ENCODE results near the gene EDNRA. TPM values are rescaled to one million over a fixed set of nuclear protein-coding genes. Genes with fewer than 3 reads are reported as not detected.

The EDNRA gene
- total RNA-seq, 1 experiment from 2014 or later = not detected

- intact Hi-C loops (cut with micrococcal nuclease) = no loop called here
- POLR2A ChIA-PET = no interaction called here
- no peaks in the 10 kb centered on the region for H3K9me3 Mint-ChIP-seq (ENCODE audit: unreplicated experiment)
- H3K27ac Mint-ChIP-seq (ENCODE audit: low read depth, unreplicated experiment) = no peak overlapping the region
- no peak overlapping the region for H3K4me3 Mint-ChIP-seq (ENCODE audit: unreplicated experiment)
- CTCF ChIA-PET = interaction anchor here (0.8 to 1.3 kb wide), 3 partner anchors 52 to 77 kb away, joined by 3 to 4 read pairs (median 3); no protein-coding TSS in a partner anchor
- no peaks in the 10 kb centered on the region for H3K27me3 Mint-ChIP-seq (ENCODE audit: insufficient read depth, unreplicated experiment)
- DNase-seq (ENCODE audit: unreplicated experiment) = no peak
- no TSS peak for BruUV-seq (replicated peaks)
- peaks cover 21% of the 10 kb centered on the region for H3K4me1 Mint-ChIP-seq (ENCODE audit: insufficient read depth, unreplicated experiment)
- TF ChIP-seq, protein P1, sequence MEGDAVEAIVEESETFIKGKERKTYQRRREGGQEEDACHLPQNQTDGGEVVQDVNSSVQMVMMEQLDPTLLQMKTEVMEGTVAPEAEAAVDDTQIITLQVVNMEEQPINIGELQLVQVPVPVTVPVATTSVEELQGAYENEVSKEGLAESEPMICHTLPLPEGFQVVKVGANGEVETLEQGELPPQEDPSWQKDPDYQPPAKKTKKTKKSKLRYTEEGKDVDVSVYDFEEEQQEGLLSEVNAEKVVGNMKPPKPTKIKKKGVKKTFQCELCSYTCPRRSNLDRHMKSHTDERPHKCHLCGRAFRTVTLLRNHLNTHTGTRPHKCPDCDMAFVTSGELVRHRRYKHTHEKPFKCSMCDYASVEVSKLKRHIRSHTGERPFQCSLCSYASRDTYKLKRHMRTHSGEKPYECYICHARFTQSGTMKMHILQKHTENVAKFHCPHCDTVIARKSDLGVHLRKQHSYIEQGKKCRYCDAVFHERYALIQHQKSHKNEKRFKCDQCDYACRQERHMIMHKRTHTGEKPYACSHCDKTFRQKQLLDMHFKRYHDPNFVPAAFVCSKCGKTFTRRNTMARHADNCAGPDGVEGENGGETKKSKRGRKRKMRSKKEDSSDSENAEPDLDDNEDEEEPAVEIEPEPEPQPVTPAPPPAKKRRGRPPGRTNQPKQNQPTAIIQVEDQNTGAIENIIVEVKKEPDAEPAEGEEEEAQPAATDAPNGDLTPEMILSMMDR (IDR thresholded peaks at IDR 0.05; ENCODE audit: unreplicated experiment) = no peak
- H3K36me3 Mint-ChIP-seq (ENCODE audit: insufficient read depth, unreplicated experiment) = no peaks in the 10 kb centered on the region
Measured at GRCh38 chr4:147513091-147513490, 32.2 kb downstream of the EDNRA start.

DNA sequence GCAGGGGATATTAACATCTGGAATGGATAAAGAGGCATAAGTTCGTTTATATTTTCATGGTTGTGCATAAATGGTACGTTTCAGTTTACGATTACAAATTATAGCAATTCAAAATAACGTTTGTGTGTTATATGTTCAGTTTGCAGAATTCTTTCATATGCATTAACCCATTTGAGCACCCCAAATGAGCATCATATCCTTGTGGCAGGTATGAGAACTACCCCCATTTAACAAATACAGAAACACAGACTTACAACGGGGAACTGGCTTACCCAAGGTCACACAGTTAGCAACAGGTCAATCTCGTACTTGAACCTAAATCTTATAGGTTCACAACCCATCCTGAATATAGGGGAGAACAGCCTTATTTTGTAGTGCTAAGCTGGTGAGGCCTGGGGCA lies 33.1 kb downstream of the EDNRA start:
- intact Hi-C loops (cut with micrococcal nuclease) = no loop called here
- DNase-seq (ENCODE audit: unreplicated experiment) = no peak
- H3K27ac Mint-ChIP-seq (ENCODE audit: low read depth, unreplicated experiment) = no peak overlapping the region
- no peaks in the 10 kb centered on the region for H3K27me3 Mint-ChIP-seq (ENCODE audit: insufficient read depth, unreplicated experiment)
- ChIA-PET CTCF (interaction anchor here (0.8 to 1.3 kb wide), 3 partner anchors 12 to 500 kb away, joined by 3 read pairs; no protein-coding TSS in a partner anchor), POLR2A (interaction anchor here (1.2 kb wide), 1 partner anchor 11 kb away, joined by 3 read pairs; no protein-coding TSS in a partner anchor)
- TF ChIP-seq, protein P1 (IDR thresholded peaks at IDR 0.05; ENCODE audit: unreplicated experiment) = peak; percentile 29
- H3K4me3 Mint-ChIP-seq (ENCODE audit: unreplicated experiment) = no peak overlapping the region
- peaks cover 24% of the 10 kb centered on the region for H3K4me1 Mint-ChIP-seq (ENCODE audit: insufficient read depth, unreplicated experiment)
- H3K36me3 Mint-ChIP-seq (ENCODE audit: insufficient read depth, unreplicated experiment) = no peaks in the 10 kb centered on the region
- no peaks in the 10 kb centered on the region for H3K9me3 Mint-ChIP-seq (ENCODE audit: unreplicated experiment)
- no TSS peak for BruUV-seq (replicated peaks)

- CTCF ChIA-PET = interaction anchor here (0.6 to 3.2 kb wide), 7 partner anchors 14 to 501 kb away, joined by 3 to 24 read pairs (median 3); no protein-coding TSS in a partner anchor
- intact Hi-C loops (cut with micrococcal nuclease) = no loop called here
Measured at GRCh38 chr4:147515220-147515936, 34.5 kb downstream of the EDNRA start.

DNA sequence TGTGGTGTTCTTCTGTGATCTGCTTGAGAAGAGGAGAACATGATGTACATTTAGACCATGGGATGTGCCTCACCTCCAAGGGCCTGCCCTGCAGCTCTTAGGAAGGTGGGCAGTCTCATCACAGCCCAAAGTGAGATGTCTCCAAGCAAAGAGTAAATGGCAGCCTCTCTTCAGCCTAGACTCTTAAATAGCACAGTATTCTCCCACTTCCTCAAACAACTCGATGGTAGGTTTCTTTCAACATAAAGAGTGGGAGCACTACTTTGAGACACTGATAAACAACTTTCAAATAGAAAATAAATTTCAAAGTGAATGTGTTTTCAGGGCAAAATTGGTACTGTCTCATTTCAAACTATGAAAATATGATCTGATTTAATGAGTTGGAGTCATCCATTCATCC lies 35.2 kb downstream of the EDNRA start:
- Mint-ChIP-seq H3K36me3 (ENCODE audit: insufficient read depth, unreplicated experiment) (no peaks in the 10 kb centered on the region), H3K4me1 (ENCODE audit: insufficient read depth, unreplicated experiment) (peaks cover 24% of the 10 kb centered on the region), H3K27ac (ENCODE audit: low read depth, unreplicated experiment) (no peak overlapping the region), H3K27me3 (ENCODE audit: insufficient read depth, unreplicated experiment) (no peaks in the 10 kb centered on the region), H3K4me3 (ENCODE audit: unreplicated experiment) (no peak overlapping the region), H3K9me3 (ENCODE audit: unreplicated experiment) (no peaks in the 10 kb centered on the region)
- DNase-seq (ENCODE audit: unreplicated experiment) = no peak
- ChIA-PET POLR2A (interaction anchor here (1.1 to 1.3 kb wide), 2 partner anchors 9 to 101 kb away, joined by 4 read pairs; partner anchors contain the start of gene TMEM184C), CTCF (interaction anchor here (0.6 to 3.2 kb wide), 6 partner anchors 13 to 80 kb away, joined by 3 to 24 read pairs (median 4); no protein-coding TSS in a partner anchor)
- TF ChIP-seq, protein P1 (IDR thresholded peaks at IDR 0.05; ENCODE audit: unreplicated experiment) = no peak
- BruUV-seq (replicated peaks) = no TSS peak
- intact Hi-C loops (cut with micrococcal nuclease) = no loop called here

More at GRCh38 chr4:147515220-147515936, 34.5 kb downstream of the EDNRA start:
- TF ChIP-seq, protein P1 (IDR thresholded peaks at IDR 0.05; ENCODE audit: unreplicated experiment) = no peak
- no peaks in the 10 kb centered on the region for H3K27me3 Mint-ChIP-seq (ENCODE audit: insufficient read depth, unreplicated experiment)
- H3K36me3 Mint-ChIP-seq (ENCODE audit: insufficient read depth, unreplicated experiment) = no peaks in the 10 kb centered on the region
- H3K4me3 Mint-ChIP-seq (ENCODE audit: unreplicated experiment) = no peak overlapping the region
- no TSS peak for BruUV-seq (replicated peaks)
- peaks cover 24% of the 10 kb centered on the region for H3K4me1 Mint-ChIP-seq (ENCODE audit: insufficient read depth, unreplicated experiment)
- POLR2A ChIA-PET = interaction anchor here (0.6 to 1.3 kb wide), 3 partner anchors 9 to 823 kb away, joined by 3 to 4 read pairs (median 4); partner anchors contain the start of gene TMEM184C
- DNase-seq (ENCODE audit: unreplicated experiment) = peak; percentile 35
- no peaks in the 10 kb centered on the region for H3K9me3 Mint-ChIP-seq (ENCODE audit: unreplicated experiment)
- H3K27ac Mint-ChIP-seq (ENCODE audit: low read depth, unreplicated experiment) = no peak overlapping the region

Measured in MCF 10A (cell line).